ENCODE data around the gene PHKG1. TPM values are rescaled to one million over a fixed set of nuclear protein-coding genes. Genes with fewer than 3 reads are reported as not detected.
A peak's percentile ranks its signal among the peaks of the same experiment; 100 is the strongest.
"Not testable (repeated sequence)": the region's sequence is repeated elsewhere in the genome, so short reads cannot be mapped to it uniquely, and the experiment has no call there.

PHKG1 gene
- total and polyA plus RNA-seq, 3 experiments from 2014 or later, result 0.95 to 1.2 (median 1.2) TPM

- Histone ChIP-seq H3K9me3 (ENCODE audit: low read length) (no peaks in the 10 kb centered on the region), H3K27ac (ENCODE audit: low read depth, low read length) (no peak overlapping the region), H3K4me3 (ENCODE audit: low read length) (no peak overlapping the region), H3K36me3 (ENCODE audit: insufficient read depth, low read length) (no peaks in the 10 kb centered on the region), H3K4me1 (ENCODE audit: insufficient read depth, low read length) (no peaks in the 10 kb centered on the region), H3K27me3 (ENCODE audit: insufficient read depth, low read length, poor library complexity, severe bottlenecking) (no peaks in the 10 kb centered on the region)
- no peak overlapping the region for H3K4me3 Mint-ChIP-seq
- H3K27me3 Mint-ChIP-seq, result no peaks in the 10 kb centered on the region
- H3K27ac Mint-ChIP-seq, result peak overlapping the region in 2 of 8 donors; percentile 23 to 27
- peaks cover 0 to 56% (median 5%) of the 10 kb centered on the region in 3 donors for H3K36me3 Mint-ChIP-seq
- no peaks in the 10 kb centered on the region for H3K4me1 Mint-ChIP-seq
- H3K9me3 Mint-ChIP-seq, result no peaks in the 10 kb centered on the region
- ChIA-PET CTCF (no interaction called here), POLR2A (no interaction called here)
- no peak for DNase-seq
Measured at GRCh38 chr7:56079450-56080185, 13.1 kb downstream of the PHKG1 start.

- POLR2A ChIA-PET, result no interaction called here
- H3K27me3 Mint-ChIP-seq, result no peaks in the 10 kb centered on the region
Measured at GRCh38 chr7:56078196-56078595, 14.6 kb downstream of the PHKG1 start.

GRCh38 chr7:56077681-56078080 lies 15.1 kb downstream of the PHKG1 start:
- Histone ChIP-seq H3K27me3 (ENCODE audit: insufficient read depth, low read length, poor library complexity, severe bottlenecking) (no peaks in the 10 kb centered on the region), H3K27ac (ENCODE audit: low read depth, low read length) (no peak overlapping the region), H3K9me3 (ENCODE audit: low read length) (no peaks in the 10 kb centered on the region), H3K4me3 (ENCODE audit: low read length) (no peak overlapping the region), H3K36me3 (ENCODE audit: insufficient read depth, low read length) (peaks cover 4% of the 10 kb centered on the region), H3K4me1 (ENCODE audit: insufficient read depth, low read length) (no peaks in the 10 kb centered on the region)
- no peaks in the 10 kb centered on the region for H3K27me3 Mint-ChIP-seq
- H3K36me3 Mint-ChIP-seq, result peaks cover 0 to 62% (median 10%) of the 10 kb centered on the region in 3 donors
- POLR2A ChIA-PET, result no interaction called here
- H3K9me3 Mint-ChIP-seq, result no peaks in the 10 kb centered on the region
- peaks cover 5 to 8% (median 8%) of the 10 kb centered on the region in 3 donors for H3K4me1 Mint-ChIP-seq
- DNase-seq, result no peak
- CTCF ChIA-PET, result interaction anchor here (1.3 kb wide), 1 partner anchor 71 kb away, joined by 3 read pairs; no protein-coding TSS in a partner anchor
- peak overlapping the region in 1 of 8 donors; percentile 47 for H3K27ac Mint-ChIP-seq
- H3K4me3 Mint-ChIP-seq, result no peak overlapping the region

More at GRCh38 chr7:56078196-56078595, 14.6 kb downstream of the PHKG1 start:
- CTCF ChIA-PET, result interaction anchor here (0.7 to 1.3 kb wide), 2 partner anchors 72 to 437 kb away, joined by 3 read pairs; no protein-coding TSS in a partner anchor
- H3K9me3 Mint-ChIP-seq, result no peaks in the 10 kb centered on the region
- no peak for DNase-seq
- no peak overlapping the region for H3K27ac Mint-ChIP-seq
- H3K27me3 ChIP-seq (ENCODE audit: insufficient read depth, low read length, poor library complexity, severe bottlenecking), result no peaks in the 10 kb centered on the region
- H3K27ac ChIP-seq (ENCODE audit: low read depth, low read length), result no peak overlapping the region
- no peak overlapping the region for H3K4me3 ChIP-seq (ENCODE audit: low read length)
- peaks cover 0 to 58% (median 7%) of the 10 kb centered on the region in 3 donors for H3K36me3 Mint-ChIP-seq
- no peak overlapping the region for H3K4me3 Mint-ChIP-seq
- H3K4me1 ChIP-seq (ENCODE audit: insufficient read depth, low read length), result no peaks in the 10 kb centered on the region
- peaks cover 4 to 5% (median 5%) of the 10 kb centered on the region in 3 donors for H3K4me1 Mint-ChIP-seq
- H3K36me3 ChIP-seq (ENCODE audit: insufficient read depth, low read length), result no peaks in the 10 kb centered on the region
- no peaks in the 10 kb centered on the region for H3K9me3 ChIP-seq (ENCODE audit: low read length)

GRCh38 chr7:56074371-56074791 lies 18.4 kb downstream of the PHKG1 start:
- Histone ChIP-seq H3K4me1 (ENCODE audit: insufficient read depth, low read length) (no peaks in the 10 kb centered on the region), H3K4me3 (ENCODE audit: low read length) (no peak overlapping the region), H3K9me3 (ENCODE audit: low read length) (no peaks in the 10 kb centered on the region), H3K27me3 (ENCODE audit: insufficient read depth, low read length, poor library complexity, severe bottlenecking) (no peaks in the 10 kb centered on the region), H3K36me3 (ENCODE audit: insufficient read depth, low read length) (peaks cover 4% of the 10 kb centered on the region), H3K27ac (ENCODE audit: low read depth, low read length) (no peak overlapping the region)
- Mint-ChIP-seq H3K9me3 (no peaks in the 10 kb centered on the region), H3K4me1 (peaks cover 5 to 8% (median 8%) of the 10 kb centered on the region in 3 donors), H3K36me3 (peaks cover 4 to 48% (median 12%) of the 10 kb centered on the region in 3 donors), H3K4me3 (peak overlapping the region in 1 of 7 donors; percentile 3), H3K27ac (peak overlapping the region in 3 of 8 donors; percentile 28 to 29 (median 29)), H3K27me3 (no peaks in the 10 kb centered on the region)
- CTCF ChIA-PET, result interaction anchor here (0.8 to 6.4 kb wide), 20 partner anchors 9 to 448 kb away, joined by 3 to 113 read pairs (median 4); partner anchors contain the start of genes CCT6A, CHCHD2, PSPH and SUMF2
- POLR2A ChIA-PET, result interaction anchor here (0.5 to 1.0 kb wide), 3 partner anchors 110 to 473 kb away, joined by 3 read pairs; partner anchors contain the start of gene NIPSNAP2
- DNase-seq, result peak; percentile 44 to 72 (median 52)

GRCh38 chr7:56066376-56066775 lies 26.4 kb downstream of the PHKG1 start:
- not testable (repeated sequence) for H3K36me3 ChIP-seq (ENCODE audit: insufficient read depth, low read length)
- POLR2A ChIA-PET, result interaction anchor here (1.3 to 2.4 kb wide), 2 partner anchors 15 to 40 kb away, joined by 4 to 15 read pairs; partner anchors contain the start of genes CCT6A, CHCHD2 and PSPH

GRCh38 chr7:56063882-56064625 lies 28.7 kb downstream of the PHKG1 start, which contains the start of gene SUMF2:
Gene SUMF2 (plus strand): TSS chr7:56064286. CDS start chr7:56064312, 26 bp downstream.
- H3K9me3 Mint-ChIP-seq, result no peaks in the 10 kb centered on the region
- peaks cover 0 to 67% (median 8%) of the 10 kb centered on the region in 3 donors for H3K36me3 Mint-ChIP-seq
- H3K4me1 ChIP-seq (ENCODE audit: insufficient read depth, low read length), result peaks cover 15% of the 10 kb centered on the region
- H3K27me3 Mint-ChIP-seq, result no peaks in the 10 kb centered on the region
- H3K4me3 ChIP-seq (ENCODE audit: low read length), result peak within 1 kb of the TSS; percentile 77
- H3K4me3 Mint-ChIP-seq, result peak within 1 kb of the TSS; percentile 89 to 98 (median 92)
- peak within 1 kb of the TSS; percentile 87 to 99 (median 95) for H3K27ac Mint-ChIP-seq
- CTCF ChIA-PET, result interaction anchor here (0.7 to 4.6 kb wide), 6 partner anchors 8 to 466 kb away, joined by 3 to 28 read pairs (median 6); partner anchors contain the start of genes CCT6A and PSPH
- DNase-seq, result peak; percentile 88 to 93 (median 91)
- no peaks in the 10 kb centered on the region for H3K9me3 ChIP-seq (ENCODE audit: low read length)
- H3K4me1 Mint-ChIP-seq, result peaks cover 23 to 37% (median 26%) of the 10 kb centered on the region in 3 donors
- no peaks in the 10 kb centered on the region for H3K27me3 ChIP-seq (ENCODE audit: insufficient read depth, low read length, poor library complexity, severe bottlenecking)
- peak within 1 kb of the TSS; percentile 85 for H3K27ac ChIP-seq (ENCODE audit: low read depth, low read length)
- peaks cover 18% of the 10 kb centered on the region for H3K36me3 ChIP-seq (ENCODE audit: insufficient read depth, low read length)
- POLR2A ChIA-PET, result interaction anchor here (0.9 to 2.4 kb wide), 8 partner anchors 10 to 698 kb away, joined by 3 to 15 read pairs (median 3); partner anchors contain the start of genes CCT6A, PSPH and ZNF713

More at GRCh38 chr7:56066376-56066775, 26.4 kb downstream of the PHKG1 start:
- H3K9me3 ChIP-seq (ENCODE audit: low read length); H3K27me3 Mint-ChIP-seq; H3K27ac ChIP-seq (ENCODE audit: low read depth, low read length); H3K27me3 ChIP-seq (ENCODE audit: insufficient read depth, low read length, poor library complexity, severe bottlenecking); H3K4me3 ChIP-seq (ENCODE audit: low read length); DNase-seq; H3K9me3 Mint-ChIP-seq: not testable (repeated sequence)
- Mint-ChIP-seq H3K27ac (peak overlapping the region in 1 of 8 donors; percentile 26), H3K36me3 (peaks cover 4 to 57% (median 14%) of the 10 kb centered on the region in 3 donors), H3K4me3 (peak overlapping the region in 2 of 7 donors; percentile 48 to 66), H3K4me1 (peaks cover 23 to 37% (median 26%) of the 10 kb centered on the region in 3 donors)
- H3K4me1 ChIP-seq (ENCODE audit: insufficient read depth, low read length), result peaks cover 15% of the 10 kb centered on the region
- CTCF ChIA-PET, result interaction anchor here (1.9 to 4.6 kb wide), 3 partner anchors 8 to 88 kb away, joined by 4 to 28 read pairs (median 23); partner anchors contain the start of genes CCT6A and PSPH

GRCh38 chr7:56063500-56063881 lies 29.3 kb downstream of the PHKG1 start:
- CTCF ChIA-PET, result interaction anchor here (0.7 to 4.6 kb wide), 2 partner anchors 13 to 422 kb away, joined by 3 to 23 read pairs; partner anchors contain the start of genes CCT6A and PSPH
- H3K36me3 Mint-ChIP-seq, result peaks cover 0 to 67% (median 5%) of the 10 kb centered on the region in 3 donors
- no peak for DNase-seq

More at GRCh38 chr7:56063500-56063881, 29.3 kb downstream of the PHKG1 start:
- no peaks in the 10 kb centered on the region for H3K9me3 ChIP-seq (ENCODE audit: low read length)
- peaks cover 15% of the 10 kb centered on the region for H3K4me1 ChIP-seq (ENCODE audit: insufficient read depth, low read length)
- peaks cover 17% of the 10 kb centered on the region for H3K36me3 ChIP-seq (ENCODE audit: insufficient read depth, low read length)
- H3K9me3 Mint-ChIP-seq, result no peaks in the 10 kb centered on the region
- POLR2A ChIA-PET, result interaction anchor here (1.3 kb wide), 1 partner anchor 98 kb away, joined by 3 read pairs; no protein-coding TSS in a partner anchor
- peak overlapping the region; percentile 85 for H3K27ac ChIP-seq (ENCODE audit: low read depth, low read length)
- H3K27ac Mint-ChIP-seq, result peak overlapping the region; percentile 87 to 99 (median 95)
- peaks cover 23 to 37% (median 26%) of the 10 kb centered on the region in 3 donors for H3K4me1 Mint-ChIP-seq
- no peaks in the 10 kb centered on the region for H3K27me3 ChIP-seq (ENCODE audit: insufficient read depth, low read length, poor library complexity, severe bottlenecking)
- peak overlapping the region; percentile 89 to 98 (median 92) for H3K4me3 Mint-ChIP-seq
- H3K4me3 ChIP-seq (ENCODE audit: low read length), result peak overlapping the region; percentile 77
- no peaks in the 10 kb centered on the region for H3K27me3 Mint-ChIP-seq

Data from CD8-positive, alpha-beta memory T cell (primary cell).